ENCODE data around the gene SPTSSA.
A peak's percentile ranks its signal among the peaks of the same experiment; 100 is the strongest.
"Not testable (repeated sequence)": the region's sequence is repeated elsewhere in the genome, so short reads cannot be mapped to it uniquely, and the experiment has no call there.

SPTSSA gene

DNA sequence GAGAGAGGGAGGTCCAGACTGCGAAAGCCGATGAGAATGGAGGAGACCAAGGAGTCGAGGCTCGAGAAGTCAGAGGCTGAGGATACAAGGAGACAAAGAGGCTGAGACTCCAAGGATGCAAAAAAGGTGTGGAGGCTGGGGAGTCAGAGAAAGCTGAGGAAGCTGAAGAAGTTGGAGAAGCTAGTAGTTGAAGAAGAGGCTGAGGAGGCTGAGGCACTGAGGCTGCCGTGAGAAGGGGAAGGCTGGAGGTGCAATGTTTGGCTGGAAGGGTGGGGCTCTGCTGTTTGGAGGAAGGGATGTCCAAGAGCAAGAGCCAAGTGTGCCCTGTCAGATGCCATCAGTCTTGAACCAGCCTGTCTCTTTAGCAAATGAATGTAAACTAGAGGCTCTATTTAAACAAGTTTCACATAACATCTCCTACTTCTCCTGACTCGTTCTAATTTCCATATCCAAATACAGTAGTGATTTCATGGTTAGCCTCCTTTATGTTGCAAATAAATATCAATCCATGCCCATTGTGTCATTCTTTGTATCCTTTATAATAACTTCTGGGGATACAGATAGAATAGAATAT is 10.8 kb upstream of the SPTSSA start:
- no peak for DNase-seq (ENCODE audit: low spot score)

DNA sequence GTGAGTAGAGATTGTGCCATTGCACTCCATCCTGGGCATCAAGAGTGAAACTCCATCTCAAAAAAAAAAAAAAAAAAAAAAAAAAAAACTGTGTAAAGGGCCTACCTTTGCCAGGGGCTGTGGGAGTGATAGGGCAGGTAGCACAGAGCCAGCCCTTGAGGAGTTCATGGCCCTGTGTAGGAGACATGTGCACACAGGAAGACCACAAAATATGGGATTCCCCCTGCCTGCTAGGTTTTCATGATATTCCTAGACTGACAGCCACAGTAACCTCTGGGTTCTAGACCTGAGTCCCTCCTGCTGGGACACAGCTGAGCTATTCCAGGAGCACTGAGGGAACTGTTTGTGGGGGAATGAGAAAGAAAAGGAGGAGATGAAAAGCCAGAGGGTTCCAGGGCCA is 8.3 kb upstream of the SPTSSA start:
- no peak for DNase-seq (ENCODE audit: low spot score)

DNA sequence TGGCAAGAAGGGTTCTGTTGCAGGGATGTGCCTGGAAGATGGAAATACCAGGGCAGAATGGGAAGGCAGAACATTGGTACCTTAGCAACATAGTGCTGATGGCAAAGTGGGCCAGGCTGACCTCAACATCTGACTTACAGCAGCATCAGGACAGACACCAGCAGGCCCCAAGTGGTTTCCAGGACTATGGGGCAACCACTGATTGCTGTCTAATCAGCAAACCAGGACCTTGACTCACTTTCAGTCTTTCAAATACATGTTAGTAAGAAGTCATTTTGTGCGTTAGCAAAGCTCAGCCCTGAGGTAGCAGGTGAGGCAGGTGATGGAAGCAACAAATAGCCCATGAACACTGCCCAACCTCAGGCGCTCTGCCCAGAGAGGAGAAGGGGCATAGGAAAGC is 4.7 kb upstream of the SPTSSA start:
- DNase-seq (ENCODE audit: low spot score) = no peak

DNA sequence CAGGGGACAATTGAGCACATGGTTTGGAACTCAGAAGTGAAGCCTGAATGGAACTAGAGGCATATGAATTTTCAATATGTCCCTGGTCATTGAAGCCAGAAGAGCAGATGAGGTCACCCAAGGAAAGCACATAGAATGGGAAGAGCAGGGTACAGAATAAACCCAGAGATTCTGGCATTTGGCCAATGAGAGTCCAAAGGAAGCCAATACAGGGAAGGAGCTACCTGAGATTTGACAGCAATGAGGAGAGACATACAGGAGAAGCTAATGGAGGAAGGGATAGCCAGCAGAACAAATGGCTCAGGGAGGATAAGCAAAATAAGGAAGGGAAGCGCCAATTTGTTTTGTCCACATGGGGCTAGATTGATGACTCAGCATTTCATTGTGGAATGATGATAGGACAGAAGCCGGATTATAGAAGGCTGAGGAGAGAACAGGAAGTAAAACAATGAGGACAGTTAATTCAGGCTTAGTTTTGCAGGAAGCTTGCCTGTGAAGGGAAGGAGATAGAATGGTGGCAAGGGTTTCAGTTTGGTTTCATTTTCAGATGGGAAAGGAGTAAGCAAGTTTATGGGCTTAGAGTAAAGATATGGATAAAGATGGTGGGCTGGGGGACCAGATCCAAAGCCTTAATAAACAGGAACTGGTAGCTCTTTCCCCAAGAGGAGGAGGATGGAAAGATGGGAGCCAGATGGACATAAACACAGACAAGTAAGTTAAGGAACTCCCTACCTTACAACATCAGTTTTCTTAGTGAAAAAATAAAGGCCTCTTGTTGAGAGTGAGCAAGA is 3.2 kb upstream of the SPTSSA start:
- no peak for DNase-seq (ENCODE audit: low spot score)

DNA sequence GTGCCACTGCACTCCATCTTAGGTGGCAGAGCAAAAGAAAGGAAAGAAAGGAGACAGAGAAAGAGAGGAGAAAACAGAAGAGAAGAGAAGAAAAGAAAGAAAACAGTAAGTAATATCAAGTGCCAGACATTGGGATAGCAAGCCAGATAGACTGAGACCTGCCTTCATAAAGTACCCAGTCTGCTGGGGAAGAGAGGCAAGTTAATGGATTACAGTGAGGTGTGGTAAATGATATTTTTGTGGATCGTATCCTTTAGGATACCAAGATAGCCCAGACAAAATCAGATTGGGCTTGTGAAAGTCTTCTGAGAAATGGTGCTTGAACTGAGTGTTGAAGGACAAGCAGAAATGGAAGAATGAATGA is 1.5 kb upstream of the SPTSSA start:
- DNase-seq (ENCODE audit: low spot score) = no peak

DNA sequence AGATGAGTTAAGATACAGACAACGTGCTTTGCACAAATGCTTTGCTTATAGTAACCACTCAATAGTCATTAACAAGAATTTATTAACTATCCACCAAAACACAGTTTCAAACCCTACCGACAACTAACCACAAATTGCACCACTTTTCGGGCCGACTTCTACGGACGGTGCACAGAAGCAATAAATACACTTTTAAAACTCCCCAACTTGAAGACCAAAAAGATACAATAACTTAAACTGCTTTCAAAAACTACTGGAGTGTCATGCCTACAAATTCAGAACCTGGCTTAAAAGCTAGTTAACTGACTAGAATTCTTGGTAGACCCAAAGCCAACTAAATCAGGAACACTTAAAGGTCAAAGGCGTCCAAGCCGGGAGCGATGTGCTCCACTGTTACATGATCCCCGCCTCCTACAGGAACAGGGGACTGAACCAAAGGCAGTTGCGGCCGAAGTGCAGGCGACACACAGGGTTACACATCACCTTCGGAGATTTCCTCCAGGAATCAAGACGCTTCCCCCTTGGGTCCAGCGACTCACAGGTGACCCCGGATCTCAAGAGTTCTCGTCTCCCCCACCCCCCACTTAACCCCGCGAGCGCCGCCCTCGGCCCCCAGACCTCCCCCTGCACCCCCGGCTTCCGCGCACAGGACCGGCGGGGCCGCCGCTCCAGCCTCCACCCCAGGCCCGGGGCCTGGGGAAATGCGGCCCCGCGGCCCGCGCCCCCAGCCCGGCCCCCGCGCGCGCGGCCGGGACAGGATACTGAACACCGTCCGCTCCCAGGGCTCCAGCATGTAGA is 507 bp downstream of the SPTSSA start:
- DNase-seq (ENCODE audit: low spot score) = peak; percentile 65

DNA sequence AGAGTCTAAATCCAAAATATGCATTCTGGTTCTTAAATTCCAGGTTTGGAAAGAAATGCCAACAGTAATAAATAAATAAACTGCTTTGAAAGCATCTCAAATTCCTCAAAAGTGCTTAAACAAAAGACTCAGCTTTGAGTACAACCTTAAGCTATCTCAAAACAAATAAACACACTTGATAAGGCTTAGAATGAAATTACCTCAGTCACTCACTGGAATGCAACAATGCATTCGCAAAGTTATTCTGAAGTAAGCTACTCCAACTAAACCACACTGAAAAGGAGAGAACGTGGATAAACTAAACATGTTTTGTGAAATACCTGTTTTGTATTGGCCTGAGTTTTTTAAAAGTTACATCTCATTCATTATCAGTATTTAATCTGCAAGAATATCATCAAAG is 1.2 kb downstream of the SPTSSA start:
- peak; percentile 8 for DNase-seq (ENCODE audit: low spot score)

DNA sequence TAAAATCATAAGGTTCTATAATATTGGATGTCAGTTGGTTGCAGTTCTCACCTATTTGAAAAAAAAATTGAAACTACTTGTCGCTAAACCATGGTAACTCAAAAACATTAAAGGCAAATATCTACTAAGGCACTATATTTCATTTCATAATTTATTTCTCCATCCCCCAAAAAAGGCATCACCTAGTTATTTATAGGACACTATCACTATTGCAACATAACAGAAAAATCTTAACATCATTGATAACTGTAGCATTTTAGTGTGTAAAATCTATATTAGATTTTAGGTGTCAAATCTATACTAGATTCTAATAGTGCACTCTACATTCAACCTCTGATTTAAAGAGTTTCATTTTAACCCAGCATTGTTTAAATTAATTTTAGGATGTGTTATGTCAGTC is 1.7 kb downstream of the SPTSSA start:
- DNase-seq (ENCODE audit: low spot score) = no peak

DNA sequence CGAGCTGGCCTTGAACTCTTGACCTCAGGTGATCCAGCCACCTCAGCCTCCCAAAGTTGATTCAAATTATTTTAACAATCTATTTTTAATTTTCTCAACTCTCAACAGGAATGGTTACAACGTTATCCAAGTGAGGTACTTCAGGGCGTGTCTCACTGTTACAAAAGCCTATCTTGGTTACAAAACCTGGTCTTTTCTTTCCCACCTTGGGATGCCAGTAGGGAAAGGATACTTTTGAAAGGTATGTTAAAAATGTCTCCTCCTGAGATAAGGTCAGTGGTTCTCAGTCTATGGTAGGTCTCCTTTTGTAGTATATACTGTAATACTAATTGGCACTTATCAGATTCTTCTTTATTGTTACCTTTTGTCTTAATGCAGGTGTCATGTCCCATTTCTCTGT is 4.9 kb downstream of the SPTSSA start:
- DNase-seq (ENCODE audit: low spot score) = no peak

DNA sequence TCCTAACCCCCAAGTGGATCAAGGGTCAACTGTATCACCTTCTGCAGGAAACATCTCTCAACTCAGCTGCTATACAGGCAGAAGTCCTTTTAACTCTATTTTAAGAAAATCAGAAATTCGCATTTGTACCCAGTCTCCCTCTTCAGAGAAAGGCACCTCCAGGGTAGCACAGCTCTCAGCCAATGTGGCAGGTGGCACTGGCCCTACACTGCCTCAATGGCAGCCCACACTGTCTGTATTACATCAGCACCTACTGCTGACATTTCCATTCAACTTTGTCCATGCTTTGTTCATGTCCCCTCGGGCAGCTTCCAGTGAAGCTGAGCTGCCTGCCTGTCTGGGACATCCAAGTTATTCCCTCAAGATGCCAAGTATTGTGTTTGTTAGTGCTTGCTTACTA is 8.8 kb downstream of the SPTSSA start:
- DNase-seq (ENCODE audit: low spot score) = no peak

DNA sequence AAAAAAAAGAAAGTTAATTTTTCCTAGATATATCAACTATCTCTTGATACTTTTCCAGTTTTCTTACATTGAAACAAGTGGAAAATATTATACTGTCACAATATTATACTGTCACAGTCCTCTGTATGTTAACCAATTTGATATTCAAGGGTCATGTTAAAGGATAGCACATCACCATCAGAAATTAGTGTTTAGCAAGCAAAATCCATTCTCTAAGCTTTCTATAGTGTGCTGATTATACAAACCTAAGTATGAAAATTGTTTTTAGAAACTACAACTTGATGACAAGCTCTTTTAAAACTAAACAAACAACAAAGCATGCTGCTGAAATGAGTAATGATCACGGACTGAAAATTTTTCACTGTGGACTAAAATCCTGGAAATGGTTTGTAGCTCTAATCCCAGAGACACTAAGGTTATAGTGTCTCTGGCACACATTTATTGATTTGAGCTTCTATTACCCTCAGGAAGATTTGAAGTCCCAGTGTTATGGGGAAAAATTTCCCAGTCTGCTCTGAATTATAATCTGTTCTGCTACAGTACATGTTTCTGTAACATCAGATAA is 9.7 kb downstream of the SPTSSA start:
- DNase-seq (ENCODE audit: low spot score) = no peak

DNA sequence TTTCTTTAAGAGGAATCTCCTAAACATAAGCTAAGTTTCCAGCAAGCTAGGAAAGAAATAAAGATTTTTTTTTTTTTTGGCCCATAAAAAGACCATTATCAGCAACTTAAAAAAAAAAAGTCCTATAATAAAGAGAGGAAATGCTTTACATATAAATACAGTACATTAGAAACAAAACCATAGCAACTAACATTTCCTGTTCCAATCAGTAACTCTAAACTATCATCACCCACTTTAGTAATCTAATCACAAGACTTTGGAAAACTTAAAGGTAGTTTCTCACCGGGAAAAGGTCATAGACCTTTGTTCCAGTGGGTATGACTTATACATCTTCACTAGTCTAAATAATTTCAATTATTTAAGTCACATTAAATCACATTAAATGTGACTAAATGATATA is 11.1 kb downstream of the SPTSSA start:
- DNase-seq (ENCODE audit: low spot score) = no peak

DNA sequence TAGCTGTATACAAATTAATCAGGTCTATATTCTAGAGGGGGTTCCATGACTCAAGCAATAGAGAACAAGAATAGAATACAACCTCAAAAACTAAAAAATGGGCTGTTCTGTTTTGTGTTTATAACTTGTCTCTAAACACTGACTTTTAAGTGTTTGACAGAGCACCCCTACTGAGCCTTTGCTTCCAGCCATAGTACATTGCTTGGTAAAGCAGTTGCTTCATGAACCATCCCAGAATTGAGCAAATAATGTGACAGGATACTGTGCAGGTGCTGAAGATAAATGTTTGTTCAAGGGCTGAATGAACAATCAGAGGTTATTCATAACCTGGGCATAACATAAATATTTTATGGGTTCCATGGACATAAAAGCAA is 11.5 kb downstream of the SPTSSA start:
- no peak for DNase-seq (ENCODE audit: low spot score)

DNA sequence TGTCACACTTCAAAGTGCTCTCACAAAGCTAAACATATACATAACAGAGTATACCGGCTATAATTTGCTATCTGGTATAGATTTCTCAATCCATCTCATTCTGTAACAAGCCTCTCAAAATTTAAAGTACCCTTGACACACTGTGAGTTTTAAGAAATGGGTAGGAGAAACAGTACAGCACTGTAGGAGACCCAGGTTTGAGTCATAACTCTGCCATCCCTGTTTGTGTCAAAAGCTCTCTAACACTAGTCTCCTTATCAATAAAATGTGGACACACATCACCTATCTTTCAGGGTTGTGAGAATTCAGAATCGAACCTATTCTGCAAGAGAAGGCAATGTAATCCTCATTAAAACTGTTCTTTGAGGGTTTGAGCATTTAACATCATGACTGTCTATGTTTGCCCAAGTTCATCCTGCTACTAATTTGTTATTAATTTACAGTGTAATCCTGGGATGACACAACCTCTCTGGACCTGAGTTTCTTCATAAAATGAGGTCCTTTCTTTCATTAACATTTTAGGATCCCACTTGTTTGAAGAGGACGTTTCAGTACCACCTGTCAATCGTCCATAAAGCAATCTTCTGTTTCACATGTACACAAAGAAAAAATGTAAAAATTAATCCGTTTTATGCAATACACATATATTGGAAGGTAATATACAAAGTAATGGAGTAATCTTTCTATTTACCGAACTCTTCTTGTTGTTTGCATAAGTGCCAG is 12.1 kb downstream of the SPTSSA start:
- DNase-seq (ENCODE audit: low spot score) = no peak

DNA sequence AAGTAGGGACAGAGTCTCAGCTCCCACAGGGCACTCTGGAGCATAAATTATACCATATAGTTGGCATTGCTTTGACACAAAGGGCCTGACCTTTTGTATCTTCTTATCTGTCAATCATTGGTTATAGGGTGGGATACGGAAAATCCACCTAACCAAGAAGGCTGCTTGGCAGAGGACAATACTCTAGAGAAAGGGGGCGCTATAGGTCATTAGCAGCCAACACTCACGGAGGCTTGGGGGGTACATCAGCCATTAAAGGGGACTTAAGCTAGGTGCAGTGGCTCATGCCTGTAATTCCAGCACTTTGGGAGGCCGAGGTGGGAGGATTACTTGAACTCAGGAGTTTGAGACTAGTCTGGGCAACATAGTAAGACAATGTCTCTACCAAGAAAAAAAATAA is 22.9 kb downstream of the SPTSSA start:
- no peak for DNase-seq (ENCODE audit: low spot score)

DNA sequence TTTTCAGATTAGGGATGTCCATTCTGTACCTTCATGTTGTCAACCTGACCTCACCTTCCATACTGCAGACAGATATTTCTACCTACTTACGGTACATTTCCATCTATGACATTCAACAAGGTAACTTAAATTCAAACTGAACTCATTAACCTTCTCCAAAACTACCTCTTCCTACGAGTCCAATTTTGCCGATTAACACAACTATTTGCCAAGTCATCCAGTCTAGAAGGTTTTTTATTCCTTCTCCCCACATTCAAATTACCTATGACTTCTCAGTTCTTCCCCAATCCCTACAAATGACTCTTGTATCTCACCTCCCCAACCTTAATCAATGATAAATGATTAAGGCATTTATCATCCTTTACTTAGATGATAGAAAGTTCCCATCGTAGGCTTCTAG is 23.6 kb downstream of the SPTSSA start:
- DNase-seq (ENCODE audit: low spot score) = no peak

DNA sequence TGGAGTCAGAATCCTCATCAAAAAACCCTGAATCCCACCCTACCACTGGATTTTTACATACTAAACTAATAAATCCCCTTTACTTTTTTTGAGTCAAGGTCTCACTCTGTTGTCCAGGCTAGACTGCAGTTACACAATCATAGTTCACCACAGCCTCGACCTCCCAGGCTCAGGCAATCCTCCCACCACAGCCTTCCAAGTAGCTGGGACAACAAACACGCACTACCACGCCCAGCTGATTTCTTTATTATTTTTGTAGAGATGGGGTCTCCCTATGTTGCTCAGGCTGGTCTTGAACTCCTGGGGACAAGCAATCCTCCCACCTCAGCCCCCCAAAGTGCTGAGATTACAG is 24.3 kb downstream of the SPTSSA start:
- DNase-seq (ENCODE audit: low spot score) = no peak

DNA sequence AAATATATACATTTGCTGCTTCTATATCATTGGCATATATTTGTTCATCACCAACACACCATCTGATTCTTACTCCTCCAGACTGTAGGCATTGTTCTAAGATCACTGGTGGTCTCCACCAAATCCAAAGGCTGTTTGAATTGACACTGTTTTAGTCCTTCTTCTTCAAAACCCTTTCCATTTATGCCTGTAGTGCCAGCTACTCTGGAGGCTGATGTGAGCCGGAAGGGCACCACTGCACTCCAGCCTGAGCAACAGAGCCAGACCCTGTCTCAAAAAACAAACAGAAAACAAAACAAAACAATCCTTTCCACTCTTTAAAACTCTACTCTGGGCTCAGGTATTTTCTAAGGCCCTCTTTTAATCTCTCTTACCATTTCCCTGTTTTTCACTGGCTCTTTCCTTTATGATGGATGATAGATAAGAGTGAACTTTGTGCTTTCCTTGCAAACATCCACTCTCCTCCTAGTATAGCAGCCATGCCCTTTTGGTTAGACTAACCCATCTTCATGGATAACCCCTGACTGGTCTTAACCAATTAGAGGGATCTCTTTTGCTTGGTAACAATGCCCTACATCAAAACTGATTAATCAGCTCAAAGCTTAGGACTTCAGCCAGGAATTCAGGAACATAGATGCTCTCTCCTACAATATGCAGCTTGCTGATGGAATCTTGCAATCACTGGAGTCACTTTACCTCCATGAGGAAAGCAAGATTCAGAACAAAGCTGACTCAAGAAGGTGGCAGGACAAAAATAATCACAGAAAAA is 24.9 kb downstream of the SPTSSA start:
- no peak for DNase-seq (ENCODE audit: low spot score)

DNA sequence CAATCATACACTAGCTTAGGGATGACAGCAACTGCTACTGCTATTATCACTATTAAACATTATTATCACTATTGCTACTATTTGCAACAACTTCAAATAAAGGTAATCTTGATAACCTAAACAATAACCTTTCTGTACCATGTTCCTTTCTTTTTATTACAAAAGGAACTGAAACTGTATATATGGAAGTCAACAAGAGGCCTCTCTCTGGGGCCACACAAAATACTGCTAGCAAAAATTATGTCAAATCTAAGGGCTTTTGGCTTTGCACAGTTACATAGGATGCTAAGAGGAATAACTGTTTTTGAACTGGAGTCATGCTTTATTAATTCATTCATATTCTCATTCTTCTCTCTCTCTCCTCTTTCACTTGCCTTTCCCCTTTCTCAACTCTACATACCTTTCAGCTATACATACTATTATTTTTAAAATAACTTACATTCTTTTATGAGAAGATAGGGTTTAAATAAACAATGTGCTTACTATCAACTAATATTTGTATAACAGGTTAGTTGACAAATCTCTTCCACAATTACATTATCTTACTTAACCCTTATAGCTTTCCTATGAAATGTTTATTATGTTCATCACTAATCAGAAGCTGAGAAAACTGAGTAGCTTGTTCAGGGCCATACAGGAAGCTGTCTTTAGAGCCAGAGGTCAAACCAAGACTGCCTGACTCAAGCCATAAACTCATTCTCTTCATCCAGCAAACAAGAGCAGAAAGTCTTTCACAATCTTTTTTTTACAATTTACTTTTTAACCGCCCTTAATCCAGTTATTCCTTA is 25.7 kb downstream of the SPTSSA start:
- DNase-seq (ENCODE audit: low spot score) = no peak

DNA sequence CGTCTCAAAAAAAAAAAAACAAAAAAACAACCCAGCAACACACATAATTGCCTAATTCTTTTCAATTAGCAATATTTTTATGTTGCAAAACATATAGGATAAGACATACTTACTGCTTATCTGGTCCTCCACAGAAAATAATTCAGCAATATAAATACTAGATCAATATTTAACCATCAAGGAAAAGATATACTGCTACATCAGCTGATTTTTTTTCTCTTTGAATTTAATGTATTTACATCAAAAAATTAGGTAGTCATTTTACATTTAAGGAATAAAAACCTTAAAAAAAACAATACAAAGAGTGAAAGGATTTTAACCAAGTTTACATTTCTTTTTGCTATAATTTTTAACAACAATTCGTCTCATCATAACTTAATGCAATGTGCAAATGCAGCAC is 28.1 kb downstream of the SPTSSA start:
- DNase-seq (ENCODE audit: low spot score) = no peak

DNA sequence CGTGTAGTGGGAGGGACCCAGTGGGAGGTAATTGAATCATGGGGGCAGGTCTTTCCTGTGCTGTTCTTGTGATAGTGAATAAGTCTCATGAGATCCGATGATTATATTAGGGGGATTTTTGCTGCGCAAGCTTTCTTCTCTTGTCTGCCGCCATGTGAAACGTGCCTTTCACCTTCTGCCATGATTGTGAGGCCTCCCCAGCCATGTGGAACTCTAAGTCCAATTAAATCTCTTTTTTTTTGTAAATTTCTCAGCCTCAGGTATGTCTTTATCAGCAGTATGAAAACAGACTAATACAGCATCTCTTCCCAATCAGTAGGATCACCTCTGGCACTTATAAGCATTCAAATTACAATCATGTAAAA is 34.0 kb downstream of the SPTSSA start:
- not testable (repeated sequence) for DNase-seq (ENCODE audit: low spot score)

Data from cerebellar cortex (tissue), 1 donor.